GM12878 (cell line): ENCODE results near the gene APOO. TPM values are rescaled to one million over a fixed set of nuclear protein-coding genes. Genes with fewer than 3 reads are reported as not detected.

ENCODE experiments used
- ATAC-seq: fragments of 200-7000 bp; cut with Tn5 transposase; 3 replicates; pipeline ENCODE4 v1.9.1; 2020; ENCODE audit warnings: mild to moderate bottlenecking, moderate library complexity
- BruUV-seq: library from RNA; stranded (reverse); fragments of 400-500 nt; replicated peaks from 2 replicates; lab custom pipeline; 2021; lab: Mats Ljungman, UMichigan
- CTCF ChIA-PET: fragments of 300-600 bp; sonication (Branson Sonifier 250); formaldehyde crosslinking; extraction: SDS; loops from one replicate; lab custom pipeline; 2021; ENCODE audit warnings: inconsistent platforms; lab: Yijun Ruan, JAX
- POLR2A ChIA-PET: fragments of 350-600 bp; formaldehyde crosslinking; extraction: SDS; loops from one replicate; lab custom pipeline; 2021; ENCODE audit warnings: inconsistent platforms; lab: Charles Lee
- RAD21 ChIA-PET: fragments of 300-600 bp; sonication (Branson Sonifier 250); formaldehyde crosslinking; loops from one replicate; lab custom pipeline; 2023; ENCODE audit warnings: antibody characterized with exemption; ENCODE audit not compliant: unreplicated experiment; lab: Charles Lee
- SMC1A ChIA-PET: fragments of 300-600 bp; sonication (Branson Sonifier 250); formaldehyde crosslinking; loops from one replicate; lab custom pipeline; 2023; ENCODE audit not compliant: unreplicated experiment, uncharacterized antibody; lab: Charles Lee
- DNase-seq: peaks from one replicate; pipeline ENCODE4 v3.0.0-alpha.2; 2011; ENCODE audit warnings: low read depth, low spot score
- FAIRE-seq: peaks from 3 replicates; lab custom pipeline; 2011; peaks lifted over from hg19 to GRCh38; lab: Jason Lieb, UNC
- H2AFZ ChIP-seq: 2 replicates; pipeline ENCODE4 v1.6.0; 2011; ENCODE audit warnings: low read depth, low read length, control low read depth; ENCODE audit not compliant: control insufficient read depth
- H3K27ac ChIP-seq: 2 replicates; pipeline ENCODE4 v1.5.1; 2011; ENCODE audit warnings: control low read depth; ENCODE audit not compliant: control insufficient read depth, insufficient read depth
- H3K27me3 ChIP-seq, 2 experiments: replicated peaks in 1 of 2; 2 replicates each; pipeline versions ENCODE4 v1.6.0 to v1.6.1; 2011; ENCODE audit warnings: low read length in 1 of 2; ENCODE audit not compliant: control insufficient read depth in 2 of 2, insufficient read depth in 2 of 2
- H3K36me3 ChIP-seq, 2 experiments: 2 replicates each; pipeline ENCODE4 v1.5.1; 2011; ENCODE audit warnings: low read length in 1 of 2; ENCODE audit not compliant: control insufficient read depth in 2 of 2, insufficient read depth in 2 of 2
- H3K4me1 ChIP-seq: 2 replicates; pipeline ENCODE4 v1.6.1; 2011; ENCODE audit warnings: mild to moderate bottlenecking, low read length, moderate library complexity, mixed read lengths; ENCODE audit not compliant: control insufficient read depth, insufficient read depth
- H3K4me2 ChIP-seq: 2 replicates; pipeline ENCODE4 v1.6.0; 2011; ENCODE audit warnings: control low read depth; ENCODE audit not compliant: control insufficient read depth, insufficient read depth
- H3K4me3 ChIP-seq: fragments of 200-600 bp; sonication (generic); 2 replicates; pipeline ENCODE4 v1.5.1; 2016
- H3K79me2 ChIP-seq: 2 replicates; pipeline ENCODE4 v1.6.0; 2011; ENCODE audit warnings: low read length; ENCODE audit not compliant: control insufficient read depth, insufficient read depth
- H3K9ac ChIP-seq: 2 replicates; pipeline ENCODE4 v1.8.0; 2011; ENCODE audit warnings: low read length, control low read depth, mixed read lengths; ENCODE audit not compliant: control insufficient read depth, insufficient read depth
- H3K9me3 ChIP-seq: replicated peaks from 3 replicates; pipeline ENCODE4 v1.5.1; 2011; ENCODE audit warnings: mild to moderate bottlenecking, low read length; ENCODE audit not compliant: control insufficient read depth, insufficient read depth
- H4K20me1 ChIP-seq: 2 replicates; pipeline ENCODE4 v1.6.0; 2011; ENCODE audit not compliant: control insufficient read depth, insufficient read depth
- ATF2 ChIP-seq: IDR thresholded peaks from 2 replicates; pipeline ENCODE4 v1.6.1; 2012; ENCODE audit warnings: low read length, inconsistent platforms
- CHD1 ChIP-seq: IDR thresholded peaks from 2 replicates; pipeline ENCODE4 v1.6.1; 2012; ENCODE audit warnings: low read depth, low read length, improper control_type of control experiment
- CREB1 ChIP-seq: IDR thresholded peaks from 2 replicates; pipeline ENCODE4 v1.6.1; 2012; ENCODE audit warnings: low read depth, mild to moderate bottlenecking, inconsistent platforms
- FOXM1 ChIP-seq: IDR thresholded peaks from 2 replicates; pipeline ENCODE4 v1.6.1; 2012; ENCODE audit warnings: low read depth, mild to moderate bottlenecking, inconsistent platforms, low read length, moderate library complexity
- KAT2A ChIP-seq: conservative IDR thresholded peaks from 2 replicates; pipeline ENCODE4 v1.6.1; 2011; ENCODE audit warnings: low read depth, low read length; ENCODE audit not compliant: control insufficient read depth
- NR2F1 ChIP-seq: fragments of 450-650 bp; conservative IDR thresholded peaks from 2 replicates; pipeline ENCODE4 v1.6.1; 2017; ENCODE audit warnings: mild to moderate bottlenecking
- SIN3A ChIP-seq: IDR thresholded peaks from 2 replicates; pipeline ENCODE4 v1.6.1; 2012; ENCODE audit warnings: low read depth, low read length, improper control_type of control experiment
- TARDBP ChIP-seq: IDR thresholded peaks from 2 replicates; pipeline ENCODE4 v1.6.1; 2016; ENCODE audit warnings: borderline replicate concordance
- ZBED1 ChIP-seq: IDR thresholded peaks from 2 replicates; pipeline ENCODE4 v1.6.1; 2016; ENCODE audit warnings: borderline replicate concordance
- WGBS: methylation state at CpG from one replicate; pipeline ENCODE4 v1.1.6; 2016; ENCODE audit warnings: low lambda C conversion rate; ENCODE audit not compliant: insufficient replicate concordance, insufficient coverage; ENCODE audit errors: missing lambda C conversion rate; 5-methylcytosine and 5-hydroxymethylcytosine counted together
- in situ Hi-C: fragments of 300-500 bp; cut with MboI; formaldehyde crosslinking; loops from 9 replicates; pipeline ENCODE4 v1.14.3; 2018; ENCODE audit warnings: mixed read lengths
- intact Hi-C: fragments of 100-400 bp; cut with micrococcal nuclease; formaldehyde crosslinking; loops from one replicate; pipeline ENCODE4 v1.14.2; 2022; ENCODE audit not compliant: unreplicated experiment
- polyA plus RNA-seq, 11 experiments: library from polyadenylated mRNA; depleted of rRNA in 4 of 11; unstranded in 6 of 11; stranded (reverse) in 5 of 11; fragments of >200 nt; fragmentation: Nextera tagmentation in 4 of 11; fragmentation: Illumina TruSeq in 1 of 11; extraction: Ambion mirVana in 4 of 11; extraction: Trizol in 1 of 11; gene quantifications; 1 replicate in 1 of 11; 2 replicates in 10 of 11; pipeline versions ENCODE4 v1.2.1 to v1.2.3, GENCODE V29; 2011 to 2016; ENCODE audit warnings: inconsistent platforms in 2 of 11, missing spikeins in 2 of 11, low read depth in 1 of 11
- total RNA-seq, 4 experiments: library from RNA; depleted of rRNA in 3 of 4; stranded (reverse); fragments of >200 nt in 3 of 4; fragmentation: Illumina TruSeq in 1 of 4; extraction: Trizol in 1 of 4; gene quantifications; 2 replicates each; pipeline versions ENCODE4 v1.2.1 to v1.2.3, GENCODE V29; 2013 to 2021
- TF ChIP-seq, protein P1 (sequence below): fragments of 450-650 bp; IDR thresholded peaks from 2 replicates; pipeline ENCODE4 v1.6.1; 2016; ENCODE audit warnings: mild to moderate bottlenecking
- TF ChIP-seq, protein P2 (sequence below): fragments of 450-650 bp; formaldehyde crosslinking; IDR thresholded peaks from 2 replicates; pipeline ENCODE4 v1.5.0; 2022; ENCODE audit warnings: mild to moderate bottlenecking, missing genetic modification characterization

The APOO gene
- total and polyA plus RNA-seq, 10 of the 15 experiments (the other 5 are each of a cell fraction or from before 2014, with no cell fraction given): 20.7 to 68.7 (median 35.5) TPM

DNA sequence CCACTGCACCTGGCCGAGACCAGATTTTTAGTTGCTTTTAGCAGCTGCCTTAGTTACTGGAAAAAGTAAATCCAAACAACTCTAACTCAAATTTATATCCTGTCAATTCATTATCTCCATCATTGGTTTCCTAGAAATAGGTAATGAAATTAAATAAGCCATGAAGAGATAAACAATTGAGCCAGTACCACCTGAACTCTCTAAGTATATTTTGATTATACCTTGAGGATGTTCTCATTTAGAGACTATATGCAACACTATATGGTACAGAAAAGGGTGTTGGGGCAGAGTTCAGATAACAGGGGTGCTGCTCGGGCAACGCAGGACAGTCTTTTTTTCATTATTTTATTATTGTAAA, 89.8 kb downstream of the APOO start:
- no peak overlapping the region for H2AFZ ChIP-seq
- POLR2A ChIA-PET: interaction anchor here (0.5 to 0.6 kb wide), 2 partner anchors 28 to 63 kb away, joined by 5 to 8 read pairs; no protein-coding TSS in a partner anchor

More for the DNA sequence above, 89.8 kb downstream of the APOO start:
- no peak overlapping the region for H3K27ac ChIP-seq
- SMC1A ChIA-PET: interaction anchor here (1.0 kb wide), 1 partner anchor 10 kb away, joined by 3 read pairs; no protein-coding TSS in a partner anchor
- FAIRE-seq (no peak), ATAC-seq (no peak), DNase-seq (no peak)
- no peaks in the 10 kb centered on the region for H3K36me3 ChIP-seq
- no peaks in the 10 kb centered on the region for H3K27me3 ChIP-seq
- H3K4me1 ChIP-seq: peaks cover 5% of the 10 kb centered on the region; the same call in 1 of the 2 replicates
- H3K4me2 ChIP-seq: no peak overlapping the region
- H3K9me3 ChIP-seq: no peaks in the 10 kb centered on the region
- no peaks in the 10 kb centered on the region for H3K79me2 ChIP-seq
- BruUV-seq: no TSS peak
- CTCF ChIA-PET: interaction anchor here (1.0 kb wide), 1 partner anchor 84 kb away, joined by 3 read pairs; no protein-coding TSS in a partner anchor
- H3K4me3 ChIP-seq: no peak overlapping the region
- 91% methylated on average over 3 of the region's 3 CpGs for WGBS
- TF ChIP-seq, protein P1, sequence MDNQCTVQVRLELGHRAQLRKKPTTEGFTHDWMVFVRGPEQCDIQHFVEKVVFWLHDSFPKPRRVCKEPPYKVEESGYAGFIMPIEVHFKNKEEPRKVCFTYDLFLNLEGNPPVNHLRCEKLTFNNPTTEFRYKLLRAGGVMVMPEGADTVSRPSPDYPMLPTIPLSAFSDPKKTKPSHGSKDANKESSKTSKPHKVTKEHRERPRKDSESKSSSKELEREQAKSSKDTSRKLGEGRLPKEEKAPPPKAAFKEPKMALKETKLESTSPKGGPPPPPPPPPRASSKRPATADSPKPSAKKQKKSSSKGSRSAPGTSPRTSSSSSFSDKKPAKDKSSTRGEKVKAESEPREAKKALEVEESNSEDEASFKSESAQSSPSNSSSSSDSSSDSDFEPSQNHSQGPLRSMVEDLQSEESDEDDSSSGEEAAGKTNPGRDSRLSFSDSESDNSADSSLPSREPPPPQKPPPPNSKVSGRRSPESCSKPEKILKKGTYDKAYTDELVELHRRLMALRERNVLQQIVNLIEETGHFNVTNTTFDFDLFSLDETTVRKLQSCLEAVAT: no peak
- TF ChIP-seq TARDBP (no peak), ATF2 (no peak), CREB1 (no peak), NR2F1 (no peak), KAT2A (no peak), FOXM1 (no peak), CHD1 (no peak), ZBED1 (no peak), SIN3A (no peak)
- TF ChIP-seq, protein P2, sequence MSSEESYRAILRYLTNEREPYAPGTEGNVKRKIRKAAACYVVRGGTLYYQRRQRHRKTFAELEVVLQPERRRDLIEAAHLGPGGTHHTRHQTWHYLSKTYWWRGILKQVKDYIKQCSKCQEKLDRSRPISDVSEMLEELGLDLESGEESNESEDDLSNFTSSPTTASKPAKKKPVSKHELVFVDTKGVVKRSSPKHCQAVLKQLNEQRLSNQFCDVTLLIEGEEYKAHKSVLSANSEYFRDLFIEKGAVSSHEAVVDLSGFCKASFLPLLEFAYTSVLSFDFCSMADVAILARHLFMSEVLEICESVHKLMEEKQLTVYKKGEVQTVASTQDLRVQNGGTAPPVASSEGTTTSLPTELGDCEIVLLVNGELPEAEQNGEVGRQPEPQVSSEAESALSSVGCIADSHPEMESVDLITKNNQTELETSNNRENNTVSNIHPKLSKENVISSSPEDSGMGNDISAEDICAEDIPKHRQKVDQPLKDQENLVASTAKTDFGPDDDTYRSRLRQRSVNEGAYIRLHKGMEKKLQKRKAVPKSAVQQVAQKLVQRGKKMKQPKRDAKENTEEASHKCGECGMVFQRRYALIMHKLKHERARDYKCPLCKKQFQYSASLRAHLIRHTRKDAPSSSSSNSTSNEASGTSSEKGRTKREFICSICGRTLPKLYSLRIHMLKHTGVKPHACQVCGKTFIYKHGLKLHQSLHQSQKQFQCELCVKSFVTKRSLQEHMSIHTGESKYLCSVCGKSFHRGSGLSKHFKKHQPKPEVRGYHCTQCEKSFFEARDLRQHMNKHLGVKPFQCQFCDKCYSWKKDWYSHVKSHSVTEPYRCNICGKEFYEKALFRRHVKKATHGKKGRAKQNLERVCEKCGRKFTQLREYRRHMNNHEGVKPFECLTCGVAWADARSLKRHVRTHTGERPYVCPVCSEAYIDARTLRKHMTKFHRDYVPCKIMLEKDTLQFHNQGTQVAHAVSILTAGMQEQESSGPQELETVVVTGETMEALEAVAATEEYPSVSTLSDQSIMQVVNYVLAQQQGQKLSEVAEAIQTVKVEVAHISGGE (CRISPR knock-in tag): no peak
- TF ChIP-seq, all 136 proteins: peak for 0
- intact Hi-C loops (no loop called here), in situ Hi-C loops (no loop called here)
- H4K20me1 ChIP-seq: no peaks in the 10 kb centered on the region
- no peak overlapping the region for H3K9ac ChIP-seq
- RAD21 ChIA-PET: no interaction called here
